Karpas-422 (cell line): ENCODE measurements around the gene KCNAB3. TPM values are rescaled to one million over a fixed set of nuclear protein-coding genes. Genes with fewer than 3 reads are reported as not detected.

Source experiments
- DNase-seq: peaks from one replicate; pipeline ENCODE4 v3.0.0-alpha.2; 2015
- H2AFZ ChIP-seq: fragments of 200-600 bp; sonication (generic); 2 replicates; pipeline ENCODE4 v1.6.1; 2014; ENCODE audit warnings: antibody characterized with exemption, low read length, mixed read lengths
- H3K27ac ChIP-seq: fragments of 200-600 bp; sonication (generic); 2 replicates; pipeline ENCODE4 v1.5.1; 2014; ENCODE audit warnings: mild to moderate bottlenecking, low read length, moderate library complexity
- H3K27me3 ChIP-seq: fragments of 200-600 bp; sonication (generic); 2 replicates; pipeline ENCODE4 v1.6.1; 2014; ENCODE audit warnings: low read length, mixed read lengths
- H3K36me3 ChIP-seq: fragments of 200-600 bp; sonication (generic); 2 replicates; pipeline ENCODE4 v1.6.1; 2014; ENCODE audit warnings: low read length, mixed read lengths; ENCODE audit not compliant: insufficient read depth
- H3K4me1 ChIP-seq: fragments of 200-600 bp; sonication (generic); 2 replicates; pipeline ENCODE4 v1.6.1; 2014; ENCODE audit warnings: mild to moderate bottlenecking, low read length, mixed read lengths
- H3K4me2 ChIP-seq: fragments of 200-600 bp; sonication (generic); 2 replicates; pipeline ENCODE4 v1.6.1; 2014; ENCODE audit warnings: low read length, low read depth, mild to moderate bottlenecking; ENCODE audit not compliant: poor library complexity, severe bottlenecking
- H3K4me3 ChIP-seq: fragments of 200-600 bp; sonication (generic); 2 replicates; pipeline ENCODE4 v1.5.1; 2014; ENCODE audit warnings: mild to moderate bottlenecking, antibody characterized with exemption, low read length, mixed read lengths
- H3K79me2 ChIP-seq: fragments of 200-600 bp; sonication (generic); 2 replicates; pipeline ENCODE4 v1.6.1; 2014; ENCODE audit warnings: mild to moderate bottlenecking, low read length, mixed read lengths
- H3K9ac ChIP-seq: fragments of 200-600 bp; sonication (generic); 2 replicates; pipeline ENCODE4 v1.6.0; 2014; ENCODE audit warnings: low read length
- H3K9me2 ChIP-seq: fragments of 200-600 bp; sonication (generic), shearing (Covaris generic); replicated peaks from 2 replicates; pipeline ENCODE4 v1.6.0; 2014; ENCODE audit warnings: mild to moderate bottlenecking, low read length, moderate library complexity; ENCODE audit not compliant: insufficient read depth
- H3K9me3 ChIP-seq: fragments of 300-700, 200-600 bp; sonication (generic); 2 replicates; pipeline ENCODE4 v1.6.1; 2014; ENCODE audit warnings: low read length, mixed read lengths
- H4K20me1 ChIP-seq: fragments of 200-600 bp; sonication (generic); 2 replicates; pipeline ENCODE4 v1.6.1; 2014; ENCODE audit warnings: mild to moderate bottlenecking, antibody characterized with exemption, low read length, low read depth; ENCODE audit not compliant: insufficient read depth
- total RNA-seq: library from RNA; depleted of rRNA; stranded (reverse); fragments of >200 nt; shearing (Covaris generic); gene quantifications from 2 replicates; pipeline ENCODE4 v1.2.3, GENCODE V29; 2014; ENCODE audit warnings: low replicate concordance

KCNAB3 gene
- total RNA-seq, 1 experiment from 2014 or later, result 10.0 TPM

GRCh38 chr17:7916385-7916682 is 13.3 kb downstream of the KCNAB3 start:
- no peak for DNase-seq
- peak overlapping the region; percentile 50; the same call in 1 of the 2 replicates for H3K9ac ChIP-seq
- H3K9me3 ChIP-seq, result no peaks in the 10 kb centered on the region
- 0 out of 2 replicates have a peak overlapping the region, but pooled peaks have one; percentile 38 for H2AFZ ChIP-seq
- H3K9me2 ChIP-seq, result no peaks in the 10 kb centered on the region
- H3K4me1 ChIP-seq, result peaks cover 47% of the 10 kb centered on the region
- no peak overlapping the region; the same call in 1 of the 2 replicates for H3K4me3 ChIP-seq
- peaks cover 11% of the 10 kb centered on the region; the same call in 1 of the 2 replicates for H3K36me3 ChIP-seq
- no peaks in the 10 kb centered on the region for H3K27me3 ChIP-seq
- H3K79me2 ChIP-seq, result no peaks in the 10 kb centered on the region
- H4K20me1 ChIP-seq, result no peaks in the 10 kb centered on the region
- H3K4me2 ChIP-seq, result peak overlapping the region; percentile 39
- no peak overlapping the region for H3K27ac ChIP-seq

DNA sequence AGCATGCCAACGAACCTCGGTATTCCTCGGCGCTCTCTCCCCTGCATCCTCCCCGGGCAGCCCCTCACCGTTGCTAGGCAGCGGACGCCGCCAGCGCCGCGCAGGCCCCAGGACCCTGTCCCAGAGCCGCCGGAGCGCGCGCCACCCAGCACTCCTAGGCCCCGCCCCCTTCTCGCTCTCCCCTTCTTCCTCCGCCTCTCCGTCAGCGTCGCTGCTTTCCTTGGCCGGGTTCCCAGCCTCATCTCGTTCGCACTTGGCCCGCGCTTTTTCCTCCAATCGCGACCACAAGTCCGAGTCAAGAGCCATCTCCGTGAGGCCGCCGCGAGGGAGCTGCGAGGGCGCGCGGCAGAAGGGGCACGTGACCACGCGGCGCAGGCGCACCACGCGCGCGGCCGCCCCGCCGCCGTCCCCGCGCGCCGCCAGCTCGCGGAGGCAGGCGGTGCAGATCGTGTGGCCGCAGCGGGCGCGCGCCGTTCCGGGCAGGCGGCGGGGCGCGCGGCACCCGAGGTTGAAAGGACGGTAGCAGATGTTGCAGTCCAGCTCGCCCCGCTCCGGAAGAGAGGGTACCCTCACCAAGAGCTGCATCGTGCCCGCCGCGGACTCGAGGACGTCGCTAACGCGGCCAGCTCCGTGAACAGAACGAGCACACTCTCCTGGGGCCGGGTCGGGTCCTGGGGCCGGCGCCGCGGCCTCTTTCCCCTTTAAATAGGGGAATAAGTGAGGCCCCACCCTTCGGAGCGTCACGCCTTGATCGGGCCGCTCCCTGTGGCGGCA is 13.9 kb downstream of the KCNAB3 start, which contains the start of gene RNF227:
TSS of gene RNF227 (minus strand) at position 679 of the 774 bp plus-strand sequence. CDS start at position 585, 94 bp downstream.
- no peaks in the 10 kb centered on the region for H3K9me2 ChIP-seq
- H3K4me2 ChIP-seq, result peak within 1 kb of the TSS; percentile 71
- peak within 1 kb of the TSS; percentile 68 for H3K4me3 ChIP-seq
- no peaks in the 10 kb centered on the region for H4K20me1 ChIP-seq
- H3K9me3 ChIP-seq, result no peaks in the 10 kb centered on the region
- peak within 1 kb of the TSS; percentile 63 for H3K9ac ChIP-seq
- peaks cover 52% of the 10 kb centered on the region for H3K4me1 ChIP-seq
- peaks cover 13% of the 10 kb centered on the region; the same call in 1 of the 2 replicates for H3K36me3 ChIP-seq
- no peaks in the 10 kb centered on the region for H3K79me2 ChIP-seq
- peak; percentile 96 for DNase-seq
- peak within 1 kb of the TSS; percentile 38; the same call in 1 of the 2 replicates for H2AFZ ChIP-seq
- no peaks in the 10 kb centered on the region for H3K27me3 ChIP-seq
- H3K27ac ChIP-seq, result peak within 1 kb of the TSS; percentile 13

DNA sequence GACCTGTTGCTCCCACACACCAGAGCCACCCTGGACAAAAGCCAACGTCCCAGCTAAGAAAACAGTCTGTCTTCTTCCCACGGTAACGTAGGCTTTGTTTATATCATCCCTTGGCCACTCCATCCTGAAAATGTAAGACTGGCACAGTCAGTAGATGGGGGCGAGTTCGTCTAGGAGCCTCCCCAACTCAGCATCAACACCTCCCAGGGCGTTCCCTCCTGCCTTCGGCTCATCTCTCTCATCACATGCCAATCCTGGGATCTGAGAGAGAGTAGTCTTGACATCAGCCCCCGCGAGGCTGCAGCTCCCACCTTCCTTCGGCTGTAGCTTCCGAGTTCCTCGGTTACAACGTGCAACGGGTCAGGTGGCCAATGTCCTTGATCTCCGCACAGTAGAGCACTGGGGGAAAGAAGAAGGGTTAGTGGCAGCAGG is 14.5 kb downstream of the KCNAB3 start:
- Histone ChIP-seq H2AFZ (peak overlapping the region; percentile 24; the same call in 1 of the 2 replicates), H3K9me3 (no peaks in the 10 kb centered on the region), H3K79me2 (no peaks in the 10 kb centered on the region)

GRCh38 chr17:7912927-7913524 is 16.6 kb downstream of the KCNAB3 start:
- peak overlapping the region; percentile 76 for H3K27ac ChIP-seq
- H3K4me3 ChIP-seq, result no peak overlapping the region
- H2AFZ ChIP-seq, result no peak overlapping the region
- H3K4me1 ChIP-seq, result peaks cover 67% of the 10 kb centered on the region
- H3K36me3 ChIP-seq, result peaks cover 27% of the 10 kb centered on the region; the same call in 1 of the 2 replicates
- no peaks in the 10 kb centered on the region for H3K9me2 ChIP-seq
- H4K20me1 ChIP-seq, result no peaks in the 10 kb centered on the region; the same call in 1 of the 2 replicates
- peak; percentile 94 for DNase-seq
- peak overlapping the region; percentile 38 for H3K9ac ChIP-seq
- H3K4me2 ChIP-seq, result peak overlapping the region; percentile 39
- no peaks in the 10 kb centered on the region for H3K9me3 ChIP-seq
- H3K27me3 ChIP-seq, result no peaks in the 10 kb centered on the region
- no peaks in the 10 kb centered on the region for H3K79me2 ChIP-seq

More for the DNA sequence above, 14.5 kb downstream of the KCNAB3 start:
- Histone ChIP-seq H3K4me1 (peaks cover 58% of the 10 kb centered on the region), H3K4me3 (peak overlapping the region; percentile 68), H3K9me2 (no peaks in the 10 kb centered on the region), H4K20me1 (no peaks in the 10 kb centered on the region), H3K4me2 (peak overlapping the region; percentile 71), H3K27me3 (no peaks in the 10 kb centered on the region), H3K27ac (peak overlapping the region; percentile 13), H3K9ac (peak overlapping the region; percentile 63), H3K36me3 (peaks cover 14% of the 10 kb centered on the region; the same call in 1 of the 2 replicates)
- DNase-seq, result peak; percentile 58

- no peak overlapping the region for H3K4me2 ChIP-seq
- H3K27me3 ChIP-seq, result no peaks in the 10 kb centered on the region
- no peaks in the 10 kb centered on the region for H3K9me2 ChIP-seq
- H3K79me2 ChIP-seq, result no peaks in the 10 kb centered on the region
- 0 out of 2 replicates have a peak overlapping the region, but pooled peaks have one; percentile 8 for H3K9ac ChIP-seq
- H3K4me3 ChIP-seq, result no peak overlapping the region
- H3K36me3 ChIP-seq, result peaks cover 27% of the 10 kb centered on the region; the same call in 1 of the 2 replicates
- H3K4me1 ChIP-seq, result peaks cover 62% of the 10 kb centered on the region
- H4K20me1 ChIP-seq, result no peaks in the 10 kb centered on the region; the same call in 1 of the 2 replicates
- no peak for DNase-seq
- no peak overlapping the region for H3K27ac ChIP-seq
- no peaks in the 10 kb centered on the region for H3K9me3 ChIP-seq
- H2AFZ ChIP-seq, result no peak overlapping the region
Measured at GRCh38 chr17:7911116-7911515, 18.5 kb downstream of the KCNAB3 start.

DNA sequence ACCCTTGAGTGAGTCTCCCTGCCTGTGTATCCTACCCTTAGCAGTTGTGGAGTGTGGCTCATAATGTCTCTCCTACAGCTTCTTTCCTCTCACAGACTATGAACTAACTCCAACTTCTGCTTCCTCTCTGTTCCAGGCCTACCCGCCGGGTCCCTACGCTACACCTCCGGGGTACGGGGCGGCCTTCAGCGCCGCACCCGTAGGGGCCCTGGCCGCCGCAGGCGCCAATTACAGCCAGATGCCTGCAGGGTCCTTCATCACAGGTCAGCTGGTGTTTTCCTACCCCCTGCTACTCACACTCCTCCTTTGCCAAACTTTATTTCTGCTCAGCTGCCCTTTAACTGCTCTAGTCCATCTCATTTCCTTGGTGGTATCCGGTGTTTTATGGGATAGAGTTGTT is 18.9 kb downstream of the KCNAB3 start:
- H3K27ac ChIP-seq, result no peak overlapping the region
- no peak overlapping the region for H2AFZ ChIP-seq
- H3K36me3 ChIP-seq, result peaks cover 31% of the 10 kb centered on the region; the same call in 1 of the 2 replicates
- H3K9me3 ChIP-seq, result no peaks in the 10 kb centered on the region
- no peaks in the 10 kb centered on the region for H3K9me2 ChIP-seq
- no peak overlapping the region for H3K4me3 ChIP-seq
- no peak for DNase-seq
- 0 out of 2 replicates have a peak overlapping the region, but pooled peaks have one; percentile 8 for H3K9ac ChIP-seq
- no peaks in the 10 kb centered on the region for H3K79me2 ChIP-seq
- peaks cover 60% of the 10 kb centered on the region for H3K4me1 ChIP-seq
- no peaks in the 10 kb centered on the region for H3K27me3 ChIP-seq
- peaks cover under 1% of the 10 kb centered on the region for H4K20me1 ChIP-seq
- no peak overlapping the region for H3K4me2 ChIP-seq

DNA sequence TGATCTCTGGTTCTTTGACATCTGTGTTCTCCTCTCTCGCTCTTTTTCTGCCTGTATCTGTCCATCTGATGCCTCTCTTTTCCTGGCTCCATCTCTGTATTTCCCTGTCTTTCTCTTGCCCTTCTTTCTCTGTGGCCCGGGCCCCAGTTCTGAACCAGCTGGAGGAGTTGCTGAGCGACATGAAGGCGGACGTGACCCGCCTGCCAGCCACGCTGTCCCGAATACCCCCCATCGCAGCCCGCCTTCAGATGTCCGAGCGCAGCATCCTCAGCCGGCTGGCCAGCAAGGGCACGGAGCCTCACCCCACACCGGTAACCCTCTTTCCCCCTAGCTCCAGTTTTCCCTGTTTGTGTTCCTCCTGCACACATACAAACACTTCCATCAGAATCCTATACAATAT is 19.4 kb downstream of the KCNAB3 start:
- no peaks in the 10 kb centered on the region for H3K79me2 ChIP-seq
- no peaks in the 10 kb centered on the region for H3K27me3 ChIP-seq
- no peaks in the 10 kb centered on the region for H3K9me2 ChIP-seq
- no peaks in the 10 kb centered on the region for H3K9me3 ChIP-seq
- no peak overlapping the region for H3K9ac ChIP-seq
- no peak overlapping the region for H3K4me3 ChIP-seq
- H3K4me2 ChIP-seq, result no peak overlapping the region
- H3K4me1 ChIP-seq, result peaks cover 56% of the 10 kb centered on the region
- no peak overlapping the region for H2AFZ ChIP-seq
- DNase-seq, result no peak
- peaks cover 36% of the 10 kb centered on the region for H3K36me3 ChIP-seq
- no peak overlapping the region for H3K27ac ChIP-seq
- peaks cover 3% of the 10 kb centered on the region for H4K20me1 ChIP-seq

- H3K9me2 ChIP-seq, result no peaks in the 10 kb centered on the region
Measured at GRCh38 chr17:7909089-7909488, 20.6 kb downstream of the KCNAB3 start.

More at GRCh38 chr17:7909089-7909488, 20.6 kb downstream of the KCNAB3 start:
- Histone ChIP-seq H3K4me1 (peaks cover 44% of the 10 kb centered on the region), H3K4me3 (no peak overlapping the region), H3K9me3 (no peaks in the 10 kb centered on the region), H3K36me3 (peaks cover 40% of the 10 kb centered on the region), H2AFZ (no peak overlapping the region), H3K27me3 (no peaks in the 10 kb centered on the region), H4K20me1 (peaks cover 3% of the 10 kb centered on the region), H3K27ac (no peak overlapping the region), H3K4me2 (no peak overlapping the region), H3K79me2 (no peaks in the 10 kb centered on the region), H3K9ac (no peak overlapping the region)
- DNase-seq, result no peak
